HG03469 (cell line): ENCODE measurements around the gene CEP164.

Source experiments
- ATAC-seq: cut with Tn5 transposase; IDR thresholded peaks from one replicate; pipeline ENCODE4 v1.9.1; 2021; ENCODE audit warnings: mild to moderate bottlenecking, moderate library complexity, moderate number of reproducible peaks; ENCODE audit not compliant: unreplicated experiment

Gene CEP164

DNA sequence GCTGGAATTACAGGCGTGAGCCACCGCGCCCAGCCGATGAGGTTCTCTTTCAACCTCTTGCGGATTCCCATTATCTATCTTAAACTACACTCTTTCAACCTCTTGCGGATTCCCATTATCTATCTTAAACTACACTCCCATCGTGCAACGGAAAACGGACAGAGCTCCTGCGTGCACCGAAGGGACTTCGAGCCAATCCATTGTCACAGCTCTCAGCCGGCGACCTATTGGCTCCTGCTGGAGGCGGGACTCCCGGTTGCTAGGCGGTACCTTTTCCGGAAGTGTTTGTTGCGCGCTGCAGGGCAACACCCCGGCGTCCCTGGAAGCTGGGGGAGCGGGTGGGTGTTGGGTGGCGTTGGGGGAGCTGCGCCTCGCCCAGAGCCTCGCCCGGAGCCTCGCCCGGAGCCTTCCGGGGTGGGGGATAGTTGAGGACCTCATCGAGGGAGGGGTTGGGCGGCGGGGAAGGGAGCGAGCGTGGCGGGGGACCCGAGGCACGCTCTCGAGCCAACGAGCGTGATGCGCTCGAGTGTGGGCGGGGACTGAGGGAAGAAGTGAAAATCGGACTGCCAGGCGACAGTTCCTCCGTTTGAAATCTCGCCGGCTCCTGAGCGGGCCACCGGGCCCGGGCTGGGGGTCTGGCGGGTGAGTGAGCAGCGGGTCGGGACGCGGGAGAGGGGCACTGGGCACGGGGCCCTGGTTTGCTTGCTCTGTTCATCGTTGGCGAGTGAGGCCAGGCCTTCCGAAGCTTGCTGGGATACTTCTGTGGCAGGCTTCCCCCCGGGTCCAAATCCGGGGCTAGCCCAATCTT is at the start of gene CEP164:
Gene CEP164 (plus strand): TSS at position 288 of the 808 bp plus-strand sequence. CDS start 10,733 bp downstream, outside the sequence.
- peak; percentile 90 for ATAC-seq

DNA sequence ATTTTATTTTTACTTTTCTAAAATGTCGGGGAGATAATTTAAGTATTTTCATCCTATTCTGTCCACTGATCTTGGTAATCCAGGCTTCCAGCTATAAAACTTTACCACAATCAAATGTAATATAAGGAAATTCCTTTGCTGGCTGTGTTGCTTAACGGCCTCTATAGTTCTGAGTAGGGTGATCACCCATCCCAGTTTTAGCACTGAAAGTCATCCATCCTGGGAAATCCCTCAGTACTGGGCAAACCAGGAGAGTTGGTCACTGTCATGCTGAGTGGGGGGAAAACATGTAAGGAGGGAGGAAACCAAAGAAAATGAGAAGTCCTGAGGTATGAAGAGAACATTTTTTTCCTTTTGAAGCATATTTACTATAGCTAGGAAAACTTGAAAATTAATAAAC is 49.3 kb upstream of the CEP164 start:
- ATAC-seq = no peak

DNA sequence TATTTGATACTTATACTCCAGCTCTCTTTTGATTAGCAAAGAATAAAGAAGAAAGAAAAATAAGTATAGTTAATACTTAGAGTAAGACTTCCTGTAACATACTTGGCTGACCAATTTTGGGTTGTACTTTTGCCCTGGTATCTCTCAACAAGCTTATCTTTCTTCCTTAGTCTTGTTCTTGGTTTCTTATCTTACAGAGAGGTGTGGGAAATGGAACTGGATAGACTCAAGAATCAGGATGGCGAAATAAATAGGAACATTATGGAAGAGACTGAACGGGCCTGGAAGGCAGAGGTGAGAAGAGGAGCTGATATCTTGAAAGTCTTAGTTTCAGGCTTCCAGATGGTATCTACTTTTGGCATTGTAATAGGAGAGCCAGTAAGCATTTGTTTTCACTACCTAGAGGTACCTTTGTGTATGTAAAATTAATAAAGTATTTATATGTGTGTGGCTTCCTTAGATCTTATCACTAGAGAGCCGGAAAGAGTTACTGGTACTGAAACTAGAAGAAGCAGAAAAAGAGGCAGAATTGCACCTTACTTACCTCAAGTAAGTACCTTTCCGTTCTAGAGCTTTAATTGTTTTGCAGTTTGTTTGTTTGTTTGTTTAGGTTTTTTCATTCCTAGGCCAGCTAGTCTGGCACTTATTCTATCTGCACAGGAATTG is 47.8 kb upstream of the CEP164 start:
- no peak for ATAC-seq

DNA sequence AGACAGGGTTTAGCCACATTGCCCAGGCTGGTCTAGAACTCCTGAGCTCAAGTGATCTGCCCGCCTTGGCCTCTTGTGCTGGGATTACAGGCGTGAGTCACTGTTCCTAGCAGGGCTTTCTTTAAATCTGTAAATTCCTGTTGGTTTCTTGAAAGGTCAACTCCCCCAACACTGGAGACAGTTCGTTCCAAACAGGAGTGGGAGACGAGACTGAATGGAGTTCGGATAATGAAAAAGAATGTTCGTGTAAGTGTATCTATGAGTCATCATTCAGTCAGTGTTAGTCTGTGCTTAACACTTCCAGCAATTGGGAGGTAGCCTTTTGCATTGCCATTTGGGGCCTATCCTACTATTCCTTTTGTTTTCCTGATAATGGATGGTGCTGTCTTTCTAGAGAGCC is 46.5 kb upstream of the CEP164 start:
- no peak for ATAC-seq

DNA sequence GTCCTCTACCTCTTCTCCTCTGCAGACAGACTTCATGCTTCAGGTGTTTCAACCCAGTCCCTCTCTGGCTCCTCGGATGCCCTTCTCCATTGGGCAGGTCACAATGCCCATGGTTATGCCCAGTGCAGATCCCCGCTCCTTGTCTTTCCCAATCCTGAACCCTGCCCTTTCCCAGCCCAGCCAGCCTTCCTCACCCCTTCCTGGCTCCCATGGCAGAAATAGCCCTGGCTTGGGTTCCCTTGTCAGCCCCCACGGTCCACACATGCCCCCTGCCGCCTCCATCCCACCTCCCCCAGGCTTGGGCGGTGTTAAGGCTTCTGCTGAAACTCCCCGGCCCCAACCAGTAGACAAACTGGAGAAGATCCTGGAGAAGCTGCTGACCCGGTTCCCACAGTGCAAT is 45.8 kb upstream of the CEP164 start:
- no peak for ATAC-seq

DNA sequence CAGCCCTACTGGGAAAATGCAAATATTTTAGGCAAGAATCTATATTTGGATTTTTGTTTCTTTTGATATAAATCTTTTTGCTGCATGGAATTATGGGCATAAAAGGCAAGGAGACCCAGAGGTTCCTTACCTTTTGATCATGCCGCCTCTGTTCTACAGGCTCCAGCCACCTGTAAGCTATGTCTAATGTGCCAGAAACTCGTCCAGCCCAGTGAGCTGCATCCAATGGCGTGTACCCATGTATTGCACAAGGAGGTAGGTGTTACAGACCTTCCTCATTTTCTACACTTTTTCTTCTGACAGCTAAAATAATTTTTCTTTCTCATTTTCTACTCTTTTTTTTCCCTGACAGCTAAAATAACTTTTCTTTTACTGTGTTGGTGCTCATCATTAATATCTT is 44.7 kb upstream of the CEP164 start:
- ATAC-seq = no peak

DNA sequence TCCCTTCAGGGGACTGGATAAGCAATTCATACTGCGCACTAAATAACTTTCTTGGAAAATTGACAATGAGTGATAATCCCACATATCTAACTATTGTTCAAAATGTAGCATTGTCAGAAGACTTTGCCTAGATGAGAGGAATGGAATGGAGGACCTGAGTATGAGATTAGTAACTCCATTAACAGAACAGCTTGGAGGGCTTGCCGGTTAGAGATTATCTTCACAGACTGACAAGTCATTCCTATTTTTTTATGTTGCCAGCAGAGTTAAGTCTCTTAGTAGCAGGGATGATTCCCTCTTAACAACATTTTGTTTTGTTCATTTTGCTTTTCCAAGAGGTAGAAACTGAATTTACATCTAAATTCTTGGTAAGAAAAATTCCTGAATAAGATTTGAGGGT is 43.6 kb upstream of the CEP164 start:
- ATAC-seq = no peak

DNA sequence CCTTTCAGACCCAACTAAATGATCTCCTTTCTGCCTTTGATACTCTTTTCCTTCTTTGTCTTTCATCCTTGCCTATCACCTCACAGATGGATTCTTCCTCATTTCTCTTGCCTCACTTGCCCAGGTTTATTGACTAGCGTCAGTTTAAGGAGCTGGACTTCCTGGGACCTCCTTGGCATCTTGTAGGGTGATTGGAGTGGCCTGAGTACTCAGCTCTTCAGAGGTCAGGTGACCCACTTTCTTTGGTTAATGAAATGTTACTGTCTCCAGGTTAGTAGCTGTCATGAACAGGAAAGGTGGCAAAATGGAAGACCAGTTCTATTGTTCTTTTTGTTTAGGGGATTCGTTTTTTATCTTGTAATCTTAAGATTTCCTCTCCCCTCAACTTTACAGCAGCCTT is 41.1 kb upstream of the CEP164 start:
- ATAC-seq = no peak

DNA sequence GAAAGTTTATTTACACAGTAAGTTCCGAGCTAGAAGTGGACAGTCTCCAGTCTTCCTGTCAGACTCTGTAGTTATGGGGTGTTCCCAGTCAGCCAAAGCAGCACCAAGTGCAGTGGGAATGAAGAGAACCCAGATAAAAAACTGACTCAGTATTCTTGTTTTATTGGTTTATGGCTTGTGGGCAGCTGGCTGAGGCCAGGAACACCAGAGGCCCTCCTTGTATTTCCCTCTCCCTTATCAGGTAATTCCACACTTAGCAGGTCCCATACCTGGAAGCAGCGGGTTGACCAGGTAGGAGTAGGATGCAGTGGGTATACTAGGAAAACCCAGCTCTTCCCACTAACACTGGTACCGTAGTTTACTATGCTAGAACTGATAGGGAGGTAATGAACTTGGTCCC is 40.0 kb upstream of the CEP164 start:
- no peak for ATAC-seq

DNA sequence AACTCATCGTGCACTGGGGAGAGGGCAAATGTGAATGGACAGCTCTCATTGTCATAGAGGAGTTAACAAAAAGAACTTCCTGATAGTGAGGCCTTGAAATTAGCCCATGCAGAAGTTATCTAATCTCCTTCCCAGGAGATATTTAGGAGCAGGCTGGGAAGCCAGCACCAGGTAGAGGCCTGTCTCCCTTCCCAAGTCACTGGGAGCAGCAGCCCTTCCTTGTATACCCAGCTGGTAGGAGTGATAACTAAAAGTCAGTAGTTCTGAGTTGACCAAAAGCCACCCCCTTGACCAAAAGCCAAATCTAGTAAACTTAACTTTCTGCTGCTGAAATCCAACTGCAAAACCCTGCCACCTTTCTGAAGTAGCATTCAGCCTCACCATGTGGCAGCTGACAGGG is 37.9 kb upstream of the CEP164 start:
- ATAC-seq = no peak

DNA sequence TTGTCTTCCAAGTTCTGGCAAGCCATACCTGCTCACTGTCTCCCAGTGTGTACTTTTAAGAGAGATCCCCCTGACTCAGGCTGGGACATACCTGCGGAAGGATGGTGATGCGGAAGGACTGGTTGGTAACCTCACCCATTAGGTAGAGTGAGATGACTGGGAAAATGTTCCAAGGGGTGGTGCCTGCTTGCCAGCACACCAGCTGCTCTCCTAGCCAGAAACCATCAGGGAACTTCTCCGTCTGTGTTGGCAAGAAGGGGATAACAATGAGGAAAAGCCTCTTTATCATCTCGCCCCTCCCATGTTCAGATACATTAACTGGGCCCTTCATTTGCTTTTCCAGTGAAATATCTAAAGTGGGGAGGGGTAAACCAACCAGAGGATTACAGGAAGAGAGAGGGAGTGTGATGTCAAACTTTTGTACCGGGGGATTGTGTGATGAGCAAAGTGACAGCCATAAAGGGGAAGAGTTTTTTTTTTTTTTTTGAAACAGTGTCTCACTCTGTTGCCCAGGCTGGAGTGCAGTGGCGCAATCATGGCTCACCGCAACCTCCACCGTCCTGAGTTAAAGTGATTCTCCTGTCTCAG is 36.8 kb upstream of the CEP164 start, which contains the start of gene BACE1-AS:
Gene BACE1-AS (plus strand): TSS at position 538 of the 588 bp plus-strand sequence.
- no peak for ATAC-seq

DNA sequence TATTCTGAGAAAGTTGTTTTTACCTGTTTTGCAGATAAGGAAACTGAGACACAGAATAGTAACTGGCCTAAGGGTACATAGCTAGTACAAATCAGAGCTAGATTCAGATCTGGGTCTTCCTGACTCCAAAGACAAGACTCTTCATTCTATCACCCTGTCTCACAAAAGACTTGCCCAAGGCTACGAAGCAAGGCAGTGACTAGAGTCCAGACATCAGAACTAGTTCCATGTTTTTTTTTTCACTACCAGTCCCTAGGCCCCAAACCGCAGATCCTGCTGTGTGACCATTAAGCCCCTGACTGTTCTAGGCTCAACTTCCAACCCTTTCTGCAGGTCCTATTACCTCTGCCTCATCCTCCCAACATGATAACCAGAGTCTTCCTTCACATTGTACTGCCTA is 35.0 kb upstream of the CEP164 start:
- ATAC-seq = no peak

DNA sequence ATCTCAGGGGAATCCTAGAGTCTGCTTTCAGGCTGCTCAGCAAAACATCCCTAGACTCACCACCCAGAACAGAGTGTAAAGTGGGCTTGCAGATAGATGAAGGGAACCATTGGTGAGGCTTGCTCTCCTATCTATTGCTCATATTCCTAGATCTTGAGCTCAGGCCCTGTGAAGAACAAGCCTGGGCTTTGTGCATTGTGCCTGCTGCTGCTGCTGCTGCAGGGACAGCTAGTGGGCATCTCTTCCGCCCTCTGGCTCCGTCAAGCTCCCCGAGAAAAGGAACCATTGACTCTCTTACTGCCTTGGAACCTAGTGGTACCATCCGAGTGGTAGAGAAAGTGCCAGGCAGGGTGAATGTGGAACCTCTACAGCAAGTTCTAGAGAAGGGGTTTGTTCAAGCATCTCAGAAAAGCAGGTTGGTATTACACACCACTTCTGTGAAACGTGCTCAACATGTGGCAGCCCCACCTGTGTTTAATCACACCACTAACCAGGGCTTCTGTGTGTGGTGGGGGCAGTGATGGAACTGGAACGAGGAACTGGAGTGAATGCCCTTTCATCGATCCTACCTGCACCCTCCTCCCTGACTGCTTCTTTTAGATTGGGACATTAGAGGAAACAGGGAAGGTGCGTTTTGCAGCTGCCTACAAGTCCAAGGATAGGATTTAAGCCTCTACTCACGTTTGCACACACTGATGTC is 32.1 kb upstream of the CEP164 start:
- no peak for ATAC-seq

DNA sequence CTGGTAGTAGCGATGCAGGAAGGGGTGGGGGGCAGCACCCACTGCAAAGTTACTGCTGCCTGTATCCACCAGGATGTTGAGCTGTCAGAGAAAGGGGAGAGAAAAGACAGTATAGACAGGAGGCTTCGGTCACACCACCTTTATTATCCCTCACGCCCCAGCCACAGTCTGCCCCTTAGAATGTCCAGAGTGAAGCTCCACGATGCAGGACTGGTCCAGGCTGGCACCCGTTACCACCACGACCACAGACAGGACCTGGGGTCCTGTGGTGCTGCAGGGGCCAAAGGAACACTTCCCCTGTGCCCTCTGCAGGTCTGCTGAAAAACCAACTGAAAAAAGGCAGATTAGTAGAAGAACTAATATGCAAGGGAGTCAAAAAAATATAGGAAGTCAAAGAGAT is 30.8 kb upstream of the CEP164 start:
- ATAC-seq = no peak

DNA sequence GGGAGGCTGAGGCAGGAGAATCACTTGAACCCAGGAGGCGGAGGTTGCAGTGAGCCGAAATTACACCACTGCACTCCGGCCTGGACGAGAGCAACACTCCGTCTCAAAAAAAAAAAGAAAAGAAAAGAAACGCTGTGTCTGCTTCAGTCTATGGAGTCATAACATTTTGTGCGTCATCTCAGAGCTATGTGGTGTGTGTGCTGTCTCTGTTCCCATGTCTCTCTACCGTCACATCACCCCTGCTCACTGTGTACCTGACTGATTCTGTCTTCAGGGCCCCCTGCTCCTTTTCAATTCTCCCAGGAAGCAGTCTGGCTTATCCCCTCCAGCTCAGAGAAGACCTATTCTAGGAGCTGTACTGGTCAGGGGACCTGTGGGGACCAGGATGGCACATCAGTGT is 29.5 kb upstream of the CEP164 start:
- no peak for ATAC-seq

DNA sequence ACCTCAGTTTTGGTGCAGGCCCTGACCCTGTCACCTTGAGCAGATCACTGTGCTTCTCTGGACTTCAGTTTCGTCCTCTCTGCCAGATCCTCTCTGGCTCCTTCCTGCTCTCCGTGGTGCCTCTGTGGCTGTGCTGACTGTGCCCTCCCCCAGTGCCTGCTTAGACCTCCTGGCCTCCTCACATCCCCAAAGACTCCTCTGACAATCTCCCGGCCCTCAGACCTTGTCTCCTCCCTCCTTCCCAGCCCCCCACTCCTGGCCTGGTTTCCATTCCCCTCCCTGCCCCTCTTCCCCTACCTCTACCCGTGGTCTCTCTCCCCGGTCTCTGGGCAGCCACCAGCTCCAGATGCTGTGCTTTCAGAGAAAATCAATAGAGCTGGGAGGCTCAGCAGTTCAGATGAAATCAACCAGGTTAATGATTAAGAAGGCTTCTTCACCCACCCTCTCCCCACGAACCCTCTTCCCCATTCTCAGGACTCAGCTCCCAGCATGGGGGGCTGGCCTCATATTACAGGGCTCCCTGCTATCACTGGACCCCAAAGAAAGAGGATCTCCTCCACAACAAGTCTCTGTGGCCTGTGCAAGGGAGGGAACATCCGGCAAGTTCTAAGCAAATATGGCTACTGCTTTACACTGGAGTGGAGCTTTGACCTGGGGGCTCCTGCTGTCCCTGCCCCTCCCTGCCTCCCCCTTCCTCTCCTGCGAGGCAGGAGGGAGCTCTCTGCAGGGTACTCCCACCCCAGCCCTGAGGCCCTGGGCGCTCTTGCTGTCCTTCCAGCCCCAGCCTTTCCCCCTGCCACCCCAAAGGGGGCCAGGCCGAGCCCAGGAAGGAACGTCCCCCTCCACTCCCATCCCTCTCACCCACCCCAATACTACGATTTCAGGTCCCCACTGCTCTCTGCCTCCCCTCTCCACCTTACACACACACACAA is 28.0 kb upstream of the CEP164 start:
- no peak for ATAC-seq

DNA sequence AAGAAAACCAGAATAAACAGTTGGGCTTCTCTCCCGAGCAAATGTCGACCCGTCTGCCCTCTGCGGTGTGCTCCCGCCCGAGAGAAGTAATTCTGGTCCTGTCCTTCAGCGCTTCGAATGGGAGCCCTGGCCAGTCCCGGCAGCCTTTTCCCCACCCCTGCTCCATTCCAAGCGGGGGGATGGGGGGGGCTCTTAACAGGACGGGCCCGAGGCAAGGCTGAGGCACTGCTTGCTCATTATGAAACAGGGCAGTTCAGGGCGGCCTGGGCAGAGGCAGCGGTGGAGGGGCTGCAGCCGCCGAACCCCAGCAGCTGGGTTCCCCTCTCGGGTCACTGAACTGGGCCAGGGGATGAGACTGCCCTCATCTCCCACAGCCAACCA is 27.4 kb upstream of the CEP164 start:
- no peak for ATAC-seq

DNA sequence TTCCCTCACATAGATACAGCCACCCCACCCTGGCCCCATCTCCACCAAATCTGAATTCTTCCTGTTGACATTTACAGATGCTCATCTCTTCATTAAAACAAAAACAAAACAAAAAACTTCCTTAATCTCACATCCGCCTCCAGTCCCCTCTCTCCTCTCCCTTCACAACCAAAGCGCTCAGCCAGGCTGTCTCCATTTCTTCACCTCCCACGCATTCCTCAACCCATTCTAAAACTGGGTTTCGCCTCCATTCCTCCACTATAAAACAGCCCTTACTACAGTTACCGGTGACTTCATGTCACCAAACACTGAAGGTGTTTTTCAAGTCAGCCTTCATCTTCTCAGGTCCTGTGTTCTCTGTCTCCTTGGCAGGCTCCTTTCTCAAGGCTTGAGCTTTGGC is 26.9 kb upstream of the CEP164 start:
- ATAC-seq = no peak

DNA sequence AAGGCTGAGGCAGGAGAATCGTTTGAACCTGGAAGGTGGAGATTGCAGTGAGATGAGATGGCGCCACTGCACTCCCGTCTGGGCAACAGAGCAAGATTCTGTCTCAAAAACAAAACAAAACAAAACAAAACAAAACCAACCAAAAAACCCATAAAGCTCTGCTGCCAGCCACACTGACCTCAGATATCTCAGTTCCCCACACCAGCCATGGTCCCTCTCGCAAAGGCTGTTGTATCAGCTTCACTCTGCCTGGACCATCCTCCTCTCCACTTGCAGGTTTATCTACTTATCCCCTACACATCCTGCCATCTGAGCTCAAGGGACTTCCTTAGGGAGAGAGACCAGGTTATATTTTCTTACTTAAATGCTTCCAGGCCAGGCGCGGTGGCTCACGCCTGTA is 25.4 kb upstream of the CEP164 start:
- ATAC-seq = no peak

DNA sequence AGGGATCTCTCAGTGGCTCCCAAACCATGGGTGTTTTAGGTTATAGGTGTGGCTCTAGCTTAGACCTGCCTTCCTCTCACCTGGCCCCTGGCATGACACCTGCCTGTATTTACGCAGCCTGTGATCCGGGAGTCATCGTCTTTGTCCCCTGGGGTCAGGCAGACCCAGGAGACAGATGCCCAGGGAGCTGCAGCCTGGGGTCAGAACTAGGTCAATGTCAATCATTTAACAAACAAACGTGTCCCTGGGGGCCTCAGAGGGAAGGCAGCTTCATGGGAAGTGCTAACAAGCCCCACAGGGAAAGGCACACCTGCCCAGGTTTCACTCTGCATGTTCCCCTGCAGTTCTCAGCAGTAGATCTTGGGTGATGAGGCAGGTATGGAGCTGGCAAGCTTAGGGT is 24.6 kb upstream of the CEP164 start:
- ATAC-seq = no peak
